HG03280 (cell line): Measurements from ENCODE around the gene MEF2B.
"Not testable (repeated sequence)": the region's sequence is repeated elsewhere in the genome, so short reads cannot be mapped to it uniquely, and the experiment has no call there.

Experiments used
- ATAC-seq: cut with Tn5 transposase; IDR thresholded peaks from one replicate; pipeline ENCODE4 v1.9.1; 2021; ENCODE audit warnings: mild to moderate bottlenecking, moderate library complexity; ENCODE audit not compliant: unreplicated experiment

Gene MEF2B

GRCh38 chr19:19102566-19102965 lies 67.5 kb downstream of the MEF2B start:
- ATAC-seq, result not testable (repeated sequence)

GRCh38 chr19:19101540-19101939 lies 68.5 kb downstream of the MEF2B start:
- no peak for ATAC-seq

GRCh38 chr19:19098703-19099632 lies 71.1 kb downstream of the MEF2B start:
- ATAC-seq, result no peak

GRCh38 chr19:19098084-19098702 lies 71.9 kb downstream of the MEF2B start:
- no peak for ATAC-seq

GRCh38 chr19:19096641-19097627 lies 73.1 kb downstream of the MEF2B start:
- ATAC-seq, result no peak

GRCh38 chr19:19095691-19096090 lies 74.4 kb downstream of the MEF2B start:
- no peak for ATAC-seq
